Liver (tissue), 9 donors: ENCODE measurements around the gene VWCE. TPM values are rescaled to one million over a fixed set of nuclear protein-coding genes. Genes with fewer than 3 reads are reported as not detected.

Experiments used
- DNase-seq: peaks from one replicate; pipeline ENCODE4 v3.0.0-alpha.2; 2017; ENCODE audit warnings: low spot score
- H3K27ac ChIP-seq, 2 donors: one replicate each; pipeline ENCODE4 v1.7.0; 2013; ENCODE audit warnings: inconsistent platforms in 2 of 2, low read length in 2 of 2, control low read depth in 1 of 2, low read depth in 1 of 2, mild to moderate bottlenecking in 1 of 2
- H3K27me3 ChIP-seq, 4 donors: one replicate each; pipeline versions ENCODE4 v1.6.1 to v1.7.0; 2013; ENCODE audit warnings: low read length in 3 of 4, inconsistent platforms in 1 of 4, mild to moderate bottlenecking in 1 of 4, moderate library complexity in 1 of 4; ENCODE audit not compliant: control insufficient read depth in 4 of 4, insufficient read depth in 4 of 4
- H3K36me3 ChIP-seq, 4 donors: one replicate each; pipeline versions ENCODE4 v1.6.1 to v1.7.0; 2013; ENCODE audit warnings: low read length in 3 of 4, mild to moderate bottlenecking in 3 of 4, low read depth in 1 of 4, moderate library complexity in 1 of 4; ENCODE audit not compliant: control insufficient read depth in 4 of 4, insufficient read depth in 3 of 4
- H3K4me1 ChIP-seq, 4 donors: one replicate each; pipeline versions ENCODE4 v1.6.1 to v1.7.0; 2013; ENCODE audit warnings: low read length in 3 of 4, mild to moderate bottlenecking in 3 of 4, moderate library complexity in 1 of 4; ENCODE audit not compliant: control insufficient read depth in 4 of 4, insufficient read depth in 4 of 4
- H3K4me3 ChIP-seq, 3 donors: one replicate each; pipeline versions ENCODE4 v1.6.1 to v1.7.0; 2013; ENCODE audit warnings: low read length in 3 of 3, control low read depth in 1 of 3, low read depth in 1 of 3, mild to moderate bottlenecking in 1 of 3
- H3K9ac ChIP-seq, 2 donors: one replicate each; pipeline ENCODE4 v1.7.0; 2013; ENCODE audit warnings: low read length in 2 of 2, mild to moderate bottlenecking in 2 of 2, moderate library complexity in 2 of 2, control low read depth in 1 of 2, low read depth in 1 of 2
- H3K9me3 ChIP-seq, 4 donors: one replicate each; pipeline versions ENCODE4 v1.6.1 to v1.7.0; 2013; ENCODE audit warnings: low read length in 3 of 4; ENCODE audit not compliant: control insufficient read depth in 4 of 4
- EGR1 ChIP-seq, 2 donors: IDR thresholded peaks; 2 replicates each; pipeline ENCODE4 v1.6.1; 2016 to 2018; ENCODE audit warnings: antibody characterized with exemption in 2 of 2, low read depth in 2 of 2
- FOXA1 ChIP-seq: IDR thresholded peaks from 2 replicates; pipeline ENCODE4 v1.6.1; 2016; ENCODE audit warnings: antibody characterized with exemption
- FOXA2 ChIP-seq: IDR thresholded peaks from 2 replicates; pipeline ENCODE4 v1.6.1; 2016; ENCODE audit warnings: antibody characterized with exemption
- GABPA ChIP-seq, 2 donors: IDR thresholded peaks in 1 of 2; conservative IDR thresholded peaks in 1 of 2; 2 replicates each; pipeline ENCODE4 v1.6.1; 2016; ENCODE audit warnings: antibody characterized with exemption in 2 of 2, mild to moderate bottlenecking in 1 of 2, moderate library complexity in 1 of 2
- HNF4A ChIP-seq, 2 donors: conservative IDR thresholded peaks; 2 replicates each; pipeline ENCODE4 v1.6.1; 2016; ENCODE audit warnings: antibody characterized with exemption in 2 of 2, mild to moderate bottlenecking in 2 of 2
- HNF4G ChIP-seq: IDR thresholded peaks from 2 replicates; pipeline ENCODE4 v1.6.1; 2016; ENCODE audit warnings: antibody characterized with exemption
- JUND ChIP-seq, 2 donors: IDR thresholded peaks; 2 replicates each; pipeline ENCODE4 v1.6.1; 2016; ENCODE audit warnings: antibody characterized with exemption in 2 of 2
- NR2F2 ChIP-seq: IDR thresholded peaks from 2 replicates; pipeline ENCODE4 v1.6.1; 2016; ENCODE audit warnings: antibody characterized with exemption
- RAD21 ChIP-seq, 2 donors: IDR thresholded peaks; 2 replicates each; pipeline ENCODE4 v1.6.1; 2016; ENCODE audit warnings: antibody characterized with exemption in 2 of 2, mild to moderate bottlenecking in 2 of 2
- RXRA ChIP-seq, 2 donors: IDR thresholded peaks; 2 replicates each; pipeline ENCODE4 v1.6.1; 2017 to 2018; ENCODE audit warnings: antibody characterized with exemption in 2 of 2, mild to moderate bottlenecking in 1 of 2
- SP1 ChIP-seq: IDR thresholded peaks from 2 replicates; pipeline ENCODE4 v1.6.1; 2018; ENCODE audit warnings: antibody characterized with exemption, mild to moderate bottlenecking
- TAF1 ChIP-seq: conservative IDR thresholded peaks from 2 replicates; pipeline ENCODE4 v1.6.1; 2016; ENCODE audit warnings: antibody characterized with exemption, mild to moderate bottlenecking
- YY1 ChIP-seq: IDR thresholded peaks from 2 replicates; pipeline ENCODE4 v1.6.1; 2016; ENCODE audit warnings: antibody characterized with exemption, mild to moderate bottlenecking
- WGBS: extraction: QIAGEN DNeasy Blood & Tissue Kit; methylation state at CpG from one replicate; pipeline ENCODE4 v1.1.7; 2013; 5-methylcytosine and 5-hydroxymethylcytosine counted together
- polyA plus RNA-seq, 2 donors: library from polyadenylated mRNA; stranded (reverse) in 1 of 2; unstranded in 1 of 2; fragments of 200-250 nt in 1 of 2; fragments of >200 nt in 1 of 2; fragmentation: Nextera tagmentation in 1 of 2; extraction: Ambion mirVana in 1 of 2; gene quantifications; one replicate each; pipeline versions ENCODE4 v1.2.1 to v1.2.3, GENCODE V29; 2013 to 2015
- total RNA-seq, 2 donors: library from RNA; depleted of rRNA; stranded (reverse); fragments of >200 nt; gene quantifications; one replicate each; pipeline ENCODE4 v1.2.3, GENCODE V29; 2014
- TF ChIP-seq, protein P1 (sequence below): IDR thresholded peaks from 2 replicates; pipeline ENCODE4 v1.6.1; 2016; ENCODE audit warnings: antibody characterized with exemption
- TF ChIP-seq, protein P2 (sequence below): IDR thresholded peaks from 2 replicates; pipeline ENCODE4 v1.6.1; 2016; ENCODE audit warnings: antibody characterized with exemption
- TF ChIP-seq, protein P3 (sequence below): IDR thresholded peaks from 2 replicates; pipeline ENCODE4 v1.6.1; 2016; ENCODE audit warnings: antibody characterized with exemption, mild to moderate bottlenecking
- TF ChIP-seq, protein P4 (sequence below): fragments of 150-350 bp; IDR thresholded peaks from 2 replicates; pipeline ENCODE4 v1.5.1; 2017; ENCODE audit warnings: improper control_type of control experiment, low read depth, low read length; ENCODE audit not compliant: missing input control
- TF ChIP-seq, protein P5 (sequence below): IDR thresholded peaks from 2 replicates; pipeline ENCODE4 v1.6.1; 2016; ENCODE audit warnings: antibody characterized with exemption
- donor health status: healthy.
- donor health status: healthy.
- donor health status: healthy.
- donor health status: healthy.
- donor health status: healthy.

The VWCE gene
- total and polyA plus RNA-seq, 4 donors, result 1.9 to 6.0 (median 2.7) TPM

DNA sequence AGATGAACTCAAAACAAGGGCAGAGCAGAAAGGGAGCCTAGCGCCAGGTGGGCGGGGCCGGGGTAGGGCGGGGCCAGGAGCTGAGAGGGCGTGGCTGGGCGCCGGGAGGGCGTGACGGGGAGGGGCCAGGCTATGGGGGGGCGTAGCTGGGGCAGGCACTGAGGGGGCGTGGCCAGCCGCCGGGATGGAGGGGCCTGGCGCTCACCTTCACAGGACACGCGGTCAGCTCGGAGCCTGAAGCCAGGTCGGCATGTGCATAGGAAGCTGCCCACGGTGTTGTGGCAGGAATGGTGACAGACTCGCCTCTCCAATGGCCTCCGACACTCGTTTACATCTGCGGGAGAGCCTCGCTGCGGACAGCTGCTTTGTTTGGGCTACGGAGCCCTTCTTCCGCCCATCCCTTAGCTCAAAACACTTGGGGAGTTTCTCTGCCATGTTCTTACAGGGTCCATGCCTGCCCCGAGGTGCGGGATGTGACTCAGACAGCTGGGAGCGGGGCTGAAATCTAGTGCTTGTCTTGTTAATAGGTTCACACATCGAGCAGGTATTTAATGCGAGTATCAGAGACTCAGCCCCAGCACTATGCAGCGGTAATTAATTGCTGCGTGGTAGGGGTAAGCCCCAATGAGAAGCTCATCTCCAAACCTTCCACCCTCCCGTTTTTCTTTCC is 13.4 kb downstream of the VWCE start:
- DNase-seq, result peak; percentile 94
- Histone ChIP-seq H3K9me3 (no peaks in the 10 kb centered on the region), H3K4me1 (peaks cover 0 to 2% (median 0%) of the 10 kb centered on the region in 4 donors), H3K27me3 (no peaks in the 10 kb centered on the region), H3K9ac (no peak overlapping the region), H3K4me3 (no peak overlapping the region), H3K27ac (no peak overlapping the region), H3K36me3 (peaks cover 0 to 5% (median 0%) of the 10 kb centered on the region in 4 donors)
- WGBS, result 68% methylated on average over 35 of the region's 35 CpGs
- TF ChIP-seq, protein P1, sequence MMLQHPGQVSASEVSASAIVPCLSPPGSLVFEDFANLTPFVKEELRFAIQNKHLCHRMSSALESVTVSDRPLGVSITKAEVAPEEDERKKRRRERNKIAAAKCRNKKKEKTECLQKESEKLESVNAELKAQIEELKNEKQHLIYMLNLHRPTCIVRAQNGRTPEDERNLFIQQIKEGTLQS, result no peak
- TF ChIP-seq, protein P2, sequence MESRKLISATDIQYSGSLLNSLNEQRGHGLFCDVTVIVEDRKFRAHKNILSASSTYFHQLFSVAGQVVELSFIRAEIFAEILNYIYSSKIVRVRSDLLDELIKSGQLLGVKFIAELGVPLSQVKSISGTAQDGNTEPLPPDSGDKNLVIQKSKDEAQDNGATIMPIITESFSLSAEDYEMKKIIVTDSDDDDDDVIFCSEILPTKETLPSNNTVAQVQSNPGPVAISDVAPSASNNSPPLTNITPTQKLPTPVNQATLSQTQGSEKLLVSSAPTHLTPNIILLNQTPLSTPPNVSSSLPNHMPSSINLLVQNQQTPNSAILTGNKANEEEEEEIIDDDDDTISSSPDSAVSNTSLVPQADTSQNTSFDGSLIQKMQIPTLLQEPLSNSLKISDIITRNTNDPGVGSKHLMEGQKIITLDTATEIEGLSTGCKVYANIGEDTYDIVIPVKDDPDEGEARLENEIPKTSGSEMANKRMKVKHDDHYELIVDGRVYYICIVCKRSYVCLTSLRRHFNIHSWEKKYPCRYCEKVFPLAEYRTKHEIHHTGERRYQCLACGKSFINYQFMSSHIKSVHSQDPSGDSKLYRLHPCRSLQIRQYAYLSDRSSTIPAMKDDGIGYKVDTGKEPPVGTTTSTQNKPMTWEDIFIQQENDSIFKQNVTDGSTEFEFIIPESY, result no peak
- TF ChIP-seq SP1 (no peak), EGR1 (IDR thresholded peaks at IDR 0.05; ENCODE audit: low read depth in 2 of 2) (no peak), FOXA2 (no peak)

DNA sequence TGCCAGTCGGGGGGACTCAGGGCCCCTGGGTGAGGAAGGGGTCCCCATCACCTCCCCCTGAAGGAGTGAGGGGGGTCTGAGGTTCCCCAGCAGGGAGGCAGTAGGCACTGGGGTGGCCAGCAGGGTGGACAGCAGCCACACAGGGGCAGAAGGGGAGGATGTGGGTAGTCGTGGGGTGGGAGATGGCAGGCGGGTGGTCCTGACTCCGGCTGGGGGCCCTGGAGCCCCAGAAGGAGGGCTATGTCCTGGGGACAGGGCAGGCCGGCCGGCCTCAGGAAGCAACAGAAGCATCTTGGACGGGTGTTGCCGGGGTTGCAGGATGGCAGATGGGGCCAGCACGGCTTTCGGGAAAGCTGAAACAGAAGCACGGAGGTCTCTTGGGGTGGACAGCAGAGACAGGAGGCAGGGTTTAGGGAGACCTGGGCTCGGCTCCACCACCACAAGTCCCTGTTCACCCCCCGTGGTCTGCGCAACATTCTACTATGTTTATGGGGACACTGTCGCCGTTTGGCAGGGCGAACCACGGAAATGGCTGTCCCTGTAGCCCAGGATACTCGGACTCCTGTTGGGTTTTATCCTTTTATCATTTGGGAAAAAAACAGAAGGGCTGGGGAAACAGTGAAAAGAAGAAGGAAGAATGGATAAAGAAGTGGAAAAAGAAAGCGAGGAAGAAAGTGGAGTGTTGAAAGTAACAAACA is 14.1 kb downstream of the VWCE start:
- Histone ChIP-seq H3K36me3 (peaks cover 0 to 5% (median 0%) of the 10 kb centered on the region in 4 donors), H3K27ac (no peak overlapping the region), H3K9me3 (no peaks in the 10 kb centered on the region), H3K4me3 (no peak overlapping the region), H3K9ac (no peak overlapping the region), H3K4me1 (peaks cover 0 to 2% (median 0%) of the 10 kb centered on the region in 4 donors), H3K27me3 (no peaks in the 10 kb centered on the region)
- WGBS, result 91% methylated on average over 20 of the region's 20 CpGs
- DNase-seq, result no peak
- TF ChIP-seq, protein P3, sequence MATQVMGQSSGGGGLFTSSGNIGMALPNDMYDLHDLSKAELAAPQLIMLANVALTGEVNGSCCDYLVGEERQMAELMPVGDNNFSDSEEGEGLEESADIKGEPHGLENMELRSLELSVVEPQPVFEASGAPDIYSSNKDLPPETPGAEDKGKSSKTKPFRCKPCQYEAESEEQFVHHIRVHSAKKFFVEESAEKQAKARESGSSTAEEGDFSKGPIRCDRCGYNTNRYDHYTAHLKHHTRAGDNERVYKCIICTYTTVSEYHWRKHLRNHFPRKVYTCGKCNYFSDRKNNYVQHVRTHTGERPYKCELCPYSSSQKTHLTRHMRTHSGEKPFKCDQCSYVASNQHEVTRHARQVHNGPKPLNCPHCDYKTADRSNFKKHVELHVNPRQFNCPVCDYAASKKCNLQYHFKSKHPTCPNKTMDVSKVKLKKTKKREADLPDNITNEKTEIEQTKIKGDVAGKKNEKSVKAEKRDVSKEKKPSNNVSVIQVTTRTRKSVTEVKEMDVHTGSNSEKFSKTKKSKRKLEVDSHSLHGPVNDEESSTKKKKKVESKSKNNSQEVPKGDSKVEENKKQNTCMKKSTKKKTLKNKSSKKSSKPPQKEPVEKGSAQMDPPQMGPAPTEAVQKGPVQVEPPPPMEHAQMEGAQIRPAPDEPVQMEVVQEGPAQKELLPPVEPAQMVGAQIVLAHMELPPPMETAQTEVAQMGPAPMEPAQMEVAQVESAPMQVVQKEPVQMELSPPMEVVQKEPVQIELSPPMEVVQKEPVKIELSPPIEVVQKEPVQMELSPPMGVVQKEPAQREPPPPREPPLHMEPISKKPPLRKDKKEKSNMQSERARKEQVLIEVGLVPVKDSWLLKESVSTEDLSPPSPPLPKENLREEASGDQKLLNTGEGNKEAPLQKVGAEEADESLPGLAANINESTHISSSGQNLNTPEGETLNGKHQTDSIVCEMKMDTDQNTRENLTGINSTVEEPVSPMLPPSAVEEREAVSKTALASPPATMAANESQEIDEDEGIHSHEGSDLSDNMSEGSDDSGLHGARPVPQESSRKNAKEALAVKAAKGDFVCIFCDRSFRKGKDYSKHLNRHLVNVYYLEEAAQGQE, result no peak
- TF ChIP-seq NR2F2, result no peak
- TF ChIP-seq YY1, result no peak
- no peak for TF ChIP-seq EGR1 (IDR thresholded peaks at IDR 0.05; ENCODE audit: low read depth in 2 of 2)
- TF ChIP-seq RXRA (IDR thresholded peaks at IDR 0.05), result no peak
- TF ChIP-seq, protein P2, result no peak
- TF ChIP-seq HNF4A (conservative IDR thresholded peaks at IDR 0.05), result no peak
- TF ChIP-seq, protein P4, sequence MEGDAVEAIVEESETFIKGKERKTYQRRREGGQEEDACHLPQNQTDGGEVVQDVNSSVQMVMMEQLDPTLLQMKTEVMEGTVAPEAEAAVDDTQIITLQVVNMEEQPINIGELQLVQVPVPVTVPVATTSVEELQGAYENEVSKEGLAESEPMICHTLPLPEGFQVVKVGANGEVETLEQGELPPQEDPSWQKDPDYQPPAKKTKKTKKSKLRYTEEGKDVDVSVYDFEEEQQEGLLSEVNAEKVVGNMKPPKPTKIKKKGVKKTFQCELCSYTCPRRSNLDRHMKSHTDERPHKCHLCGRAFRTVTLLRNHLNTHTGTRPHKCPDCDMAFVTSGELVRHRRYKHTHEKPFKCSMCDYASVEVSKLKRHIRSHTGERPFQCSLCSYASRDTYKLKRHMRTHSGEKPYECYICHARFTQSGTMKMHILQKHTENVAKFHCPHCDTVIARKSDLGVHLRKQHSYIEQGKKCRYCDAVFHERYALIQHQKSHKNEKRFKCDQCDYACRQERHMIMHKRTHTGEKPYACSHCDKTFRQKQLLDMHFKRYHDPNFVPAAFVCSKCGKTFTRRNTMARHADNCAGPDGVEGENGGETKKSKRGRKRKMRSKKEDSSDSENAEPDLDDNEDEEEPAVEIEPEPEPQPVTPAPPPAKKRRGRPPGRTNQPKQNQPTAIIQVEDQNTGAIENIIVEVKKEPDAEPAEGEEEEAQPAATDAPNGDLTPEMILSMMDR, result no peak
- TF ChIP-seq RAD21 (IDR thresholded peaks at IDR 0.05), result no peak
- no peak for TF ChIP-seq TAF1
- TF ChIP-seq HNF4G, result no peak
- TF ChIP-seq FOXA2, result no peak
- TF ChIP-seq, protein P5, sequence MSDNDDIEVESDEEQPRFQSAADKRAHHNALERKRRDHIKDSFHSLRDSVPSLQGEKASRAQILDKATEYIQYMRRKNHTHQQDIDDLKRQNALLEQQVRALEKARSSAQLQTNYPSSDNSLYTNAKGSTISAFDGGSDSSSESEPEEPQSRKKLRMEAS, result no peak
- TF ChIP-seq GABPA (IDR thresholded peaks at IDR 0.05 in 1 of 2, conservative IDR thresholded peaks at IDR 0.05 in 1 of 2), result no peak
- no peak for TF ChIP-seq JUND (IDR thresholded peaks at IDR 0.05)
- TF ChIP-seq, protein P1, result no peak
- no peak for TF ChIP-seq SP1
- TF ChIP-seq FOXA1, result no peak
